T-cell (primary cell): Measurements from ENCODE around the gene DAB2IP. TPM values are rescaled to one million over a fixed set of nuclear protein-coding genes. Genes with fewer than 3 reads are reported as not detected.
A peak's percentile ranks its signal among the peaks of the same experiment; 100 is the strongest.
"Not testable (repeated sequence)": the region's sequence is repeated elsewhere in the genome, so short reads cannot be mapped to it uniquely, and the experiment has no call there.

Experiments used
- ATAC-seq, 4 experiments: fragments of 200-7000 bp in 3 of 4; fragments of 150-1000 bp in 1 of 4; cut with Tn5 transposase; replicated peaks in 1 of 4; 1 replicate in 3 of 4; 2 replicates in 1 of 4; pipeline ENCODE4 v1.10.0; 2021; ENCODE audit warnings: moderate library complexity in 3 of 4, mild to moderate bottlenecking in 2 of 4, moderate number of reproducible peaks in 1 of 4
- CTCF ChIA-PET, 2 donors: fragments of 300-600 bp; sonication (Branson Sonifier 250); formaldehyde crosslinking; loops; one replicate each; lab custom pipeline; 2022; ENCODE audit warnings: antibody characterized with exemption in 2 of 2; lab: Charles Lee
- POLR2A ChIA-PET, 2 donors: fragments of 300-600 bp; sonication (Branson Sonifier 250); formaldehyde crosslinking; loops; one replicate each; lab custom pipeline; 2022; ENCODE audit warnings: antibody characterized with exemption in 2 of 2; lab: Charles Lee
- DNase-seq, 35 experiments: peaks; one replicate each; pipeline versions ENCODE4 v3.0.0 to v3.0.0-alpha.2; 2013 to 2023
- H3K27ac ChIP-seq: one replicate; pipeline ENCODE4 v1.5.1; 2013; ENCODE audit warnings: low read length
- H3K27me3 ChIP-seq, 2 experiments: replicated peaks in 1 of 2; 1 replicate in 1 of 2; 2 replicates in 1 of 2; pipeline versions ENCODE4 v1.6.1 to v1.7.0; 2013; ENCODE audit warnings: low read length in 1 of 2, mixed read lengths in 1 of 2; ENCODE audit not compliant: control insufficient read depth in 2 of 2, insufficient read depth in 2 of 2; ENCODE audit errors: extremely low read depth in 1 of 2
- H3K36me3 ChIP-seq, 2 donors: 1 replicate in 1 of 2; 2 replicates in 1 of 2; pipeline versions ENCODE4 v1.6.1 to v1.7.0; 2013; ENCODE audit warnings: low read length in 1 of 2; ENCODE audit not compliant: control insufficient read depth in 2 of 2, insufficient read depth in 1 of 2; ENCODE audit errors: extremely low read depth in 1 of 2
- H3K4me1 ChIP-seq, 2 experiments: 1 replicate in 1 of 2; 2 replicates in 1 of 2; pipeline versions ENCODE4 v1.6.1 to v1.7.0; 2013; ENCODE audit warnings: low read length in 2 of 2, mixed read lengths in 1 of 2; ENCODE audit not compliant: insufficient read depth in 2 of 2, control insufficient read depth in 1 of 2; ENCODE audit errors: extremely low read depth in 1 of 2
- H3K4me3 ChIP-seq, 2 donors: 1 replicate in 1 of 2; 2 replicates in 1 of 2; pipeline versions ENCODE4 v1.5.1 to v1.7.0; 2013; ENCODE audit warnings: mild to moderate bottlenecking in 2 of 2, low read length in 1 of 2, moderate library complexity in 1 of 2; ENCODE audit not compliant: control insufficient read depth in 1 of 2; ENCODE audit errors: extremely low read depth in 1 of 2
- H3K9me3 ChIP-seq: 2 replicates; pipeline ENCODE4 v1.7.0; 2013
- H3K27ac Mint-ChIP-seq, 2 donors: one replicate each; pipeline ENCODE4 v1.8.0; 2020 to 2021; ENCODE audit warnings: mild to moderate bottlenecking in 2 of 2, mixed read lengths in 2 of 2
- H3K27me3 Mint-ChIP-seq, 2 donors: one replicate each; pipeline ENCODE4 v1.8.0; 2021 to 2022; ENCODE audit warnings: mixed read lengths in 2 of 2
- H3K36me3 Mint-ChIP-seq: one replicate; pipeline ENCODE4 v1.8.0; 2021; ENCODE audit warnings: mixed read lengths
- H3K4me1 Mint-ChIP-seq, 3 donors: one replicate each; pipeline ENCODE4 v1.8.0; 2020 to 2022; ENCODE audit warnings: mixed read lengths in 3 of 3, mild to moderate bottlenecking in 1 of 3
- H3K4me3 Mint-ChIP-seq, 3 donors: one replicate each; pipeline ENCODE4 v1.8.0; 2020 to 2022; ENCODE audit warnings: mild to moderate bottlenecking in 3 of 3, mixed read lengths in 3 of 3, moderate library complexity in 3 of 3
- H3K9me3 Mint-ChIP-seq, 3 donors: one replicate each; pipeline ENCODE4 v1.8.0; 2020 to 2022; ENCODE audit warnings: mixed read lengths in 3 of 3
- WGBS: methylation state at CpG from one replicate; pipeline ENCODE4 v1.1.5; 2013; ENCODE audit warnings: missing lambda C conversion rate; ENCODE audit not compliant: insufficient coverage; 5-methylcytosine and 5-hydroxymethylcytosine counted together
- total RNA-seq, 35 experiments: library from RNA in 6 of 35; stranded (reverse) in 6 of 35; fragments of 120-200 nt in 1 of 35; gene quantifications; one replicate each; pipeline versions ENCODE4 v1.2.1 to v1.2.4 and lab custom pipeline; 2013 to 2026

The DAB2IP gene
- total RNA-seq, 5 donors from 2014 or later (not counting 1 experiment from before 2014, with no cell fraction given): 0.22 to 0.53 (median 0.34) TPM; not detected in 1

GRCh38 chr9:121640491-121641223 is 10.8 kb upstream of the DAB2IP start:
- no peaks in the 10 kb centered on the region for H3K4me1 ChIP-seq
- no peak overlapping the region for H3K27ac Mint-ChIP-seq
- 100% methylated on average over 2 of the region's 2 CpGs for WGBS
- H3K4me3 ChIP-seq: no peak overlapping the region
- no peak overlapping the region for H3K4me3 Mint-ChIP-seq
- peaks cover 0 to 10% of the 10 kb centered on the region in 2 experiments for H3K27me3 ChIP-seq
- DNase-seq: no peak
- POLR2A ChIA-PET: no interaction called here
- H3K27me3 Mint-ChIP-seq: peaks cover 5 to 11% of the 10 kb centered on the region in 2 donors
- no peak overlapping the region for H3K27ac ChIP-seq
- no peaks in the 10 kb centered on the region for H3K9me3 Mint-ChIP-seq
- CTCF ChIA-PET: no interaction called here
- no peaks in the 10 kb centered on the region for H3K4me1 Mint-ChIP-seq
- ATAC-seq: no peak
- H3K36me3 Mint-ChIP-seq: no peaks in the 10 kb centered on the region
- no peaks in the 10 kb centered on the region for H3K9me3 ChIP-seq
- H3K36me3 ChIP-seq: peaks cover 0 to 2% of the 10 kb centered on the region in 2 donors

GRCh38 chr9:121641224-121641611 is 10.2 kb upstream of the DAB2IP start:
- Mint-ChIP-seq H3K4me1 (no peaks in the 10 kb centered on the region), H3K27ac (no peak overlapping the region), H3K36me3 (no peaks in the 10 kb centered on the region), H3K9me3 (no peaks in the 10 kb centered on the region), H3K4me3 (no peak overlapping the region), H3K27me3 (peaks cover 5 to 10% of the 10 kb centered on the region in 2 donors)
- ChIA-PET POLR2A (no interaction called here), CTCF (no interaction called here)
- no peaks in the 10 kb centered on the region for H3K9me3 ChIP-seq
- DNase-seq (no peak), ATAC-seq (no peak)
- H3K27me3 ChIP-seq: peaks cover 0 to 12% of the 10 kb centered on the region in 2 experiments
- no peak overlapping the region for H3K4me3 ChIP-seq
- no peaks in the 10 kb centered on the region for H3K4me1 ChIP-seq
- H3K27ac ChIP-seq: no peak overlapping the region
- WGBS: 92% methylated on average over 1 of the region's 2 CpGs
- peaks cover 0 to 2% of the 10 kb centered on the region in 2 donors for H3K36me3 ChIP-seq

GRCh38 chr9:121642758-121643157 is 8.7 kb upstream of the DAB2IP start:
- Histone ChIP-seq H3K27me3 (peaks cover 0 to 7% of the 10 kb centered on the region in 2 experiments), H3K9me3 (no peaks in the 10 kb centered on the region), H3K4me1 (no peaks in the 10 kb centered on the region), H3K36me3 (peaks cover 0 to 2% of the 10 kb centered on the region in 2 donors), H3K27ac (no peak overlapping the region), H3K4me3 (no peak overlapping the region)
- DNase-seq (no peak), ATAC-seq (no peak)
- ChIA-PET CTCF (no interaction called here), POLR2A (no interaction called here)
- Mint-ChIP-seq H3K36me3 (no peaks in the 10 kb centered on the region), H3K9me3 (no peaks in the 10 kb centered on the region), H3K4me3 (no peak overlapping the region), H3K4me1 (no peaks in the 10 kb centered on the region), H3K27ac (no peak overlapping the region), H3K27me3 (peaks cover 6 to 10% of the 10 kb centered on the region in 2 donors)
- WGBS: 100% methylated on average over 1 of the region's 3 CpGs

- H3K4me3 Mint-ChIP-seq: no peak overlapping the region
- Histone ChIP-seq H3K27me3 (peaks cover 0 to 8% of the 10 kb centered on the region in 2 experiments), H3K36me3 (peaks cover 0 to 2% of the 10 kb centered on the region in 2 donors), H3K4me1 (no peaks in the 10 kb centered on the region), H3K27ac (no peak overlapping the region), H3K9me3 (no peaks in the 10 kb centered on the region), H3K4me3 (no peak overlapping the region)
- DNase-seq (no peak), ATAC-seq (no peak)
- H3K36me3 Mint-ChIP-seq: no peaks in the 10 kb centered on the region
- H3K4me1 Mint-ChIP-seq: no peaks in the 10 kb centered on the region
- peaks cover 12% of the 10 kb centered on the region in 2 donors for H3K27me3 Mint-ChIP-seq
- no peak overlapping the region for H3K27ac Mint-ChIP-seq
- CTCF ChIA-PET: no interaction called here
- 58% methylated on average over 3 of the region's 3 CpGs for WGBS
- POLR2A ChIA-PET: no interaction called here
- H3K9me3 Mint-ChIP-seq: no peaks in the 10 kb centered on the region
These were observed 8.0 kb upstream of the DAB2IP start for GRCh38 chr9:121643473-121643872.

GRCh38 chr9:121644040-121644439 is 7.4 kb upstream of the DAB2IP start:
- CTCF ChIA-PET, ATAC-seq, H3K4me3 ChIP-seq, H3K4me1 ChIP-seq, H3K9me3 Mint-ChIP-seq, H3K27ac Mint-ChIP-seq, H3K4me1 Mint-ChIP-seq, H3K36me3 Mint-ChIP-seq, H3K27ac ChIP-seq, H3K4me3 Mint-ChIP-seq, DNase-seq, H3K9me3 ChIP-seq, H3K36me3 ChIP-seq, POLR2A ChIA-PET: not testable (repeated sequence)
- peaks cover 0 to 13% of the 10 kb centered on the region in 2 experiments for H3K27me3 ChIP-seq
- WGBS: 80% methylated on average over 3 of the region's 10 CpGs
- peaks cover 13 to 18% of the 10 kb centered on the region in 2 donors for H3K27me3 Mint-ChIP-seq

- Histone ChIP-seq H3K4me1 (no peaks in the 10 kb centered on the region), H3K27me3 (peaks cover 0 to 23% of the 10 kb centered on the region in 2 experiments), H3K9me3 (no peaks in the 10 kb centered on the region), H3K36me3 (no peaks in the 10 kb centered on the region), H3K27ac (no peak overlapping the region), H3K4me3 (no peak overlapping the region)
- Mint-ChIP-seq H3K9me3 (no peaks in the 10 kb centered on the region), H3K4me1 (no peaks in the 10 kb centered on the region), H3K27ac (no peak overlapping the region), H3K4me3 (no peak overlapping the region), H3K36me3 (no peaks in the 10 kb centered on the region), H3K27me3 (peaks cover 13 to 26% of the 10 kb centered on the region in 2 donors)
- 38% methylated on average over 4 of the region's 4 CpGs for WGBS
- ChIA-PET CTCF (no interaction called here), POLR2A (no interaction called here)
- DNase-seq: peak in 1 of 35 experiments; percentile 6
- no peak for ATAC-seq
These were observed 6.4 kb upstream of the DAB2IP start for GRCh38 chr9:121645003-121645402.
